ENCODE results near the gene PEX12. TPM values are rescaled to one million over a fixed set of nuclear protein-coding genes. Genes with fewer than 3 reads are reported as not detected.

PEX12 gene
- total RNA-seq, 2 experiments from 2014 or later: 3.0 to 3.2 TPM

- CTCF ChIA-PET: no interaction called here
Measured at GRCh38 chr17:35554668-35555067, 23.7 kb downstream of the PEX12 start.

GRCh38 chr17:35553310-35553709, 25.1 kb downstream of the PEX12 start:
- Histone ChIP-seq H3K27ac (ENCODE audit: low read depth in 1 of 2, low read length in 2 of 2) (no peak overlapping the region), H3K9me3 (ENCODE audit: control insufficient read depth in 1 of 2, insufficient read depth in 1 of 2, low read length in 2 of 2) (no peaks in the 10 kb centered on the region), H3K27me3 (ENCODE audit: control insufficient read depth in 1 of 2, insufficient read depth in 2 of 2, low read length in 2 of 2) (peaks cover 0 to 3% of the 10 kb centered on the region in 2 experiments), H3K4me1 (ENCODE audit: insufficient read depth, low read length) (no peaks in the 10 kb centered on the region), H3K36me3 (ENCODE audit: insufficient read depth, low read length) (no peaks in the 10 kb centered on the region), H3K4me3 (ENCODE audit: low read length) (no peak overlapping the region)
- no peak overlapping the region for H3K27ac Mint-ChIP-seq
- CTCF ChIA-PET: interaction anchor here (1.0 kb wide), 1 partner anchor 241 kb away, joined by 3 read pairs; no protein-coding TSS in a partner anchor
- ATAC-seq (ENCODE audit: poor library complexity): no peak
- no peak overlapping the region for H3K4me3 Mint-ChIP-seq
- intact Hi-C loops (cut with DNase I, micrococcal nuclease): no loop called here
- POLR2A ChIA-PET: no interaction called here
- no peaks in the 10 kb centered on the region for H3K27me3 Mint-ChIP-seq
- H3K36me3 Mint-ChIP-seq (ENCODE audit: low read depth): no peaks in the 10 kb centered on the region
- no peak for DNase-seq
- H3K9me3 Mint-ChIP-seq: no peaks in the 10 kb centered on the region
- TF ChIP-seq CTCF (IDR thresholded peaks at IDR 0.05): no peak
- no peaks in the 10 kb centered on the region for H3K4me1 Mint-ChIP-seq (ENCODE audit: low read depth)

More at GRCh38 chr17:35554668-35555067, 23.7 kb downstream of the PEX12 start:
- no peak overlapping the region for H3K27ac ChIP-seq (ENCODE audit: low read depth in 1 of 2, low read length in 2 of 2)
- Mint-ChIP-seq H3K27ac (no peak overlapping the region), H3K9me3 (no peaks in the 10 kb centered on the region), H3K4me1 (ENCODE audit: low read depth) (no peaks in the 10 kb centered on the region), H3K4me3 (no peak overlapping the region), H3K27me3 (peaks cover 6% of the 10 kb centered on the region), H3K36me3 (ENCODE audit: low read depth) (no peaks in the 10 kb centered on the region)
- H3K4me1 ChIP-seq (ENCODE audit: insufficient read depth, low read length): no peaks in the 10 kb centered on the region
- ATAC-seq (ENCODE audit: poor library complexity) (no peak), DNase-seq (no peak)
- no peaks in the 10 kb centered on the region for H3K36me3 ChIP-seq (ENCODE audit: insufficient read depth, low read length)
- no peaks in the 10 kb centered on the region for H3K9me3 ChIP-seq (ENCODE audit: control insufficient read depth in 1 of 2, insufficient read depth in 1 of 2, low read length in 2 of 2)
- intact Hi-C loops (cut with DNase I, micrococcal nuclease): loop anchor here in 1 of 2 experiments (5.0 kb wide), 1 partner anchor 193 kb away; no protein-coding TSS in a partner anchor
- peaks cover 0 to 5% of the 10 kb centered on the region in 2 experiments for H3K27me3 ChIP-seq (ENCODE audit: control insufficient read depth in 1 of 2, insufficient read depth in 2 of 2, low read length in 2 of 2)
- POLR2A ChIA-PET: interaction anchor here (0.6 kb wide), 1 partner anchor 393 kb away, joined by 5 read pairs; no protein-coding TSS in a partner anchor
- H3K4me3 ChIP-seq (ENCODE audit: low read length): no peak overlapping the region
- TF ChIP-seq CTCF (IDR thresholded peaks at IDR 0.05): no peak

- H3K27ac Mint-ChIP-seq: no peak overlapping the region
- H3K9me3 Mint-ChIP-seq: no peaks in the 10 kb centered on the region
- H3K4me3 Mint-ChIP-seq: no peak overlapping the region
- no peak overlapping the region for H3K27ac ChIP-seq (ENCODE audit: low read depth in 1 of 2, low read length in 2 of 2)
- H3K27me3 ChIP-seq (ENCODE audit: control insufficient read depth in 1 of 2, insufficient read depth in 2 of 2, low read length in 2 of 2): no peaks in the 10 kb centered on the region
- H3K4me3 ChIP-seq (ENCODE audit: low read length): no peak overlapping the region
- H3K9me3 ChIP-seq (ENCODE audit: control insufficient read depth in 1 of 2, insufficient read depth in 1 of 2, low read length in 2 of 2): no peaks in the 10 kb centered on the region
- no peaks in the 10 kb centered on the region for H3K4me1 Mint-ChIP-seq (ENCODE audit: low read depth)
- no peaks in the 10 kb centered on the region for H3K27me3 Mint-ChIP-seq
- DNase-seq (no peak), ATAC-seq (ENCODE audit: poor library complexity) (no peak)
- no peaks in the 10 kb centered on the region for H3K4me1 ChIP-seq (ENCODE audit: insufficient read depth, low read length)
- POLR2A ChIA-PET: no interaction called here
- CTCF ChIA-PET: no interaction called here
- intact Hi-C loops (cut with DNase I, micrococcal nuclease): loop anchor here in 1 of 2 experiments (10.0 kb wide), 1 partner anchor 1124 kb away; no protein-coding TSS in a partner anchor
- no peaks in the 10 kb centered on the region for H3K36me3 Mint-ChIP-seq (ENCODE audit: low read depth)
- no peaks in the 10 kb centered on the region for H3K36me3 ChIP-seq (ENCODE audit: insufficient read depth, low read length)
- no peak for TF ChIP-seq CTCF (IDR thresholded peaks at IDR 0.05)
Measured at GRCh38 chr17:35548978-35549377, 29.4 kb downstream of the PEX12 start.

Measured in CD4-positive, alpha-beta T cell (primary cell).